Effector memory CD4-positive, alpha-beta T cell (primary cell): ENCODE results near the gene KAT2B.
"Not testable (repeated sequence)": the region's sequence is repeated elsewhere in the genome, so short reads cannot be mapped to it uniquely, and the experiment has no call there.

Experiments used
- DNase-seq, 3 donors: peaks; one replicate each; pipeline ENCODE4 v3.0.0-alpha.2; 2020
- H3K27ac ChIP-seq: 2 replicates; pipeline ENCODE4 v1.7.0; 2013; ENCODE audit warnings: mild to moderate bottlenecking, low read length, moderate library complexity; ENCODE audit not compliant: insufficient read depth, poor library complexity, severe bottlenecking
- H3K27me3 ChIP-seq: replicated peaks from 2 replicates; pipeline ENCODE4 v1.7.0; 2013; ENCODE audit warnings: mild to moderate bottlenecking, low read length; ENCODE audit not compliant: insufficient read depth, control insufficient read depth, poor library complexity, severe bottlenecking
- H3K36me3 ChIP-seq: 2 replicates; pipeline ENCODE4 v1.7.0; 2013; ENCODE audit warnings: mild to moderate bottlenecking, low read length, moderate library complexity; ENCODE audit not compliant: control insufficient read depth, insufficient read depth
- H3K4me1 ChIP-seq: 2 replicates; pipeline ENCODE4 v1.7.0; 2013; ENCODE audit warnings: low read length, mild to moderate bottlenecking; ENCODE audit not compliant: control insufficient read depth, insufficient read depth, poor library complexity, severe bottlenecking
- H3K4me3 ChIP-seq: 2 replicates; pipeline ENCODE4 v1.7.0; 2013; ENCODE audit warnings: low read length, low read depth, mild to moderate bottlenecking; ENCODE audit not compliant: insufficient read depth, poor library complexity, severe bottlenecking
- H3K9me3 ChIP-seq: 2 replicates; pipeline ENCODE4 v1.7.0; 2013; ENCODE audit warnings: mild to moderate bottlenecking, low read length, moderate library complexity; ENCODE audit not compliant: control insufficient read depth

Gene KAT2B

GRCh38 chr3:20022954-20023622, 17.2 kb upstream of the KAT2B start:
- no peak for DNase-seq
- no peak overlapping the region for H3K4me3 ChIP-seq
- no peaks in the 10 kb centered on the region for H3K36me3 ChIP-seq
- no peak overlapping the region for H3K27ac ChIP-seq
- H3K4me1 ChIP-seq, result peaks cover 3% of the 10 kb centered on the region
- no peaks in the 10 kb centered on the region for H3K9me3 ChIP-seq
- H3K27me3 ChIP-seq, result no peaks in the 10 kb centered on the region

- Histone ChIP-seq H3K27ac (no peak overlapping the region), H3K4me1 (peaks cover 3% of the 10 kb centered on the region), H3K36me3 (no peaks in the 10 kb centered on the region), H3K9me3 (no peaks in the 10 kb centered on the region), H3K27me3 (no peaks in the 10 kb centered on the region), H3K4me3 (no peak overlapping the region)
- DNase-seq, result no peak
Measured at GRCh38 chr3:20023623-20024405, 16.4 kb upstream of the KAT2B start.

GRCh38 chr3:20027136-20027535, 13.1 kb upstream of the KAT2B start:
- H3K27ac ChIP-seq, result no peak overlapping the region
- no peak for DNase-seq
- no peaks in the 10 kb centered on the region for H3K27me3 ChIP-seq
- H3K4me3 ChIP-seq, result no peak overlapping the region
- H3K36me3 ChIP-seq, result no peaks in the 10 kb centered on the region
- no peaks in the 10 kb centered on the region for H3K9me3 ChIP-seq
- H3K4me1 ChIP-seq, result peaks cover 3% of the 10 kb centered on the region

- Histone ChIP-seq H3K9me3 (no peaks in the 10 kb centered on the region), H3K27me3 (no peaks in the 10 kb centered on the region), H3K4me3 (no peak overlapping the region), H3K36me3 (no peaks in the 10 kb centered on the region), H3K4me1 (no peaks in the 10 kb centered on the region), H3K27ac (no peak overlapping the region)
- DNase-seq, result no peak
Measured at GRCh38 chr3:20028905-20029331, 11.3 kb upstream of the KAT2B start.

GRCh38 chr3:20031939-20032338, 8.3 kb upstream of the KAT2B start:
- H3K9me3 ChIP-seq, H3K27ac ChIP-seq, H3K4me3 ChIP-seq, H3K4me1 ChIP-seq, H3K27me3 ChIP-seq, DNase-seq, H3K36me3 ChIP-seq: not testable (repeated sequence)

GRCh38 chr3:20035019-20035418, 5.2 kb upstream of the KAT2B start:
- no peak for DNase-seq
- H3K36me3 ChIP-seq, result no peaks in the 10 kb centered on the region
- H3K27me3 ChIP-seq, result no peaks in the 10 kb centered on the region
- H3K9me3 ChIP-seq, result no peaks in the 10 kb centered on the region
- H3K27ac ChIP-seq, result no peak overlapping the region
- H3K4me1 ChIP-seq, result no peaks in the 10 kb centered on the region
- H3K4me3 ChIP-seq, result no peak overlapping the region

- Histone ChIP-seq H3K4me3 (no peak overlapping the region), H3K36me3 (no peaks in the 10 kb centered on the region), H3K9me3 (no peaks in the 10 kb centered on the region), H3K27me3 (no peaks in the 10 kb centered on the region), H3K27ac (peak overlapping the region; percentile 86), H3K4me1 (peaks cover 10% of the 10 kb centered on the region)
- DNase-seq, result no peak
Measured at GRCh38 chr3:20037255-20037996, 2.8 kb upstream of the KAT2B start.

- H3K9me3 ChIP-seq, result no peaks in the 10 kb centered on the region
- peak overlapping the region; percentile 66 for H3K4me3 ChIP-seq
- peaks cover 21% of the 10 kb centered on the region for H3K4me1 ChIP-seq
- DNase-seq, result no peak
- H3K27me3 ChIP-seq, result no peaks in the 10 kb centered on the region
- H3K36me3 ChIP-seq, result no peaks in the 10 kb centered on the region
- peak overlapping the region; percentile 86 for H3K27ac ChIP-seq
Measured at GRCh38 chr3:20038699-20039465, 1.4 kb upstream of the KAT2B start.

GRCh38 chr3:20039466-20039764, 831 bp upstream of the KAT2B start:
- no peaks in the 10 kb centered on the region for H3K27me3 ChIP-seq
- no peaks in the 10 kb centered on the region for H3K9me3 ChIP-seq
- peaks cover 22% of the 10 kb centered on the region for H3K4me1 ChIP-seq
- no peaks in the 10 kb centered on the region for H3K36me3 ChIP-seq
- DNase-seq, result no peak
- H3K27ac ChIP-seq, result peak overlapping the region; percentile 86
- H3K4me3 ChIP-seq, result peak overlapping the region; percentile 66
